GM12891 (cell line): ENCODE measurements around the gene MZF1.

ENCODE experiments used
- DNase-seq: peaks from one replicate; pipeline ENCODE4 v3.0.0; 2011; ENCODE audit warnings: low spot score; ENCODE audit not compliant: insufficient read length
- FAIRE-seq: peaks from 2 replicates; lab custom pipeline; 2011; peaks lifted over from hg19 to GRCh38; lab: Jason Lieb, UNC
- PAX5 ChIP-seq: IDR thresholded peaks from 2 replicates; pipeline ENCODE4 v1.6.1; 2011; ENCODE audit warnings: low read length, moderate library complexity, mild to moderate bottlenecking; ENCODE audit not compliant: insufficient read depth, severe bottlenecking
- POLR2A ChIP-seq: IDR thresholded peaks from 2 replicates; pipeline ENCODE4 v1.6.1; 2011; ENCODE audit warnings: low read depth, low read length, control low read depth
- POLR2AphosphoS5 ChIP-seq: IDR thresholded peaks from 2 replicates; pipeline ENCODE4 v1.6.1; 2011; ENCODE audit warnings: low read depth, low read length, control low read depth
- POU2F2 ChIP-seq: IDR thresholded peaks from 2 replicates; pipeline ENCODE4 v1.6.1; 2011; ENCODE audit warnings: low read depth, mild to moderate bottlenecking, control low read depth, low read length, moderate library complexity
- SPI1 ChIP-seq: IDR thresholded peaks from 2 replicates; pipeline ENCODE4 v1.6.1; 2011; ENCODE audit warnings: low read depth, low read length, control low read depth
- TAF1 ChIP-seq: IDR thresholded peaks from 2 replicates; pipeline ENCODE4 v1.6.1; 2011; ENCODE audit warnings: low read depth, low read length, control low read depth

MZF1 gene

DNA sequence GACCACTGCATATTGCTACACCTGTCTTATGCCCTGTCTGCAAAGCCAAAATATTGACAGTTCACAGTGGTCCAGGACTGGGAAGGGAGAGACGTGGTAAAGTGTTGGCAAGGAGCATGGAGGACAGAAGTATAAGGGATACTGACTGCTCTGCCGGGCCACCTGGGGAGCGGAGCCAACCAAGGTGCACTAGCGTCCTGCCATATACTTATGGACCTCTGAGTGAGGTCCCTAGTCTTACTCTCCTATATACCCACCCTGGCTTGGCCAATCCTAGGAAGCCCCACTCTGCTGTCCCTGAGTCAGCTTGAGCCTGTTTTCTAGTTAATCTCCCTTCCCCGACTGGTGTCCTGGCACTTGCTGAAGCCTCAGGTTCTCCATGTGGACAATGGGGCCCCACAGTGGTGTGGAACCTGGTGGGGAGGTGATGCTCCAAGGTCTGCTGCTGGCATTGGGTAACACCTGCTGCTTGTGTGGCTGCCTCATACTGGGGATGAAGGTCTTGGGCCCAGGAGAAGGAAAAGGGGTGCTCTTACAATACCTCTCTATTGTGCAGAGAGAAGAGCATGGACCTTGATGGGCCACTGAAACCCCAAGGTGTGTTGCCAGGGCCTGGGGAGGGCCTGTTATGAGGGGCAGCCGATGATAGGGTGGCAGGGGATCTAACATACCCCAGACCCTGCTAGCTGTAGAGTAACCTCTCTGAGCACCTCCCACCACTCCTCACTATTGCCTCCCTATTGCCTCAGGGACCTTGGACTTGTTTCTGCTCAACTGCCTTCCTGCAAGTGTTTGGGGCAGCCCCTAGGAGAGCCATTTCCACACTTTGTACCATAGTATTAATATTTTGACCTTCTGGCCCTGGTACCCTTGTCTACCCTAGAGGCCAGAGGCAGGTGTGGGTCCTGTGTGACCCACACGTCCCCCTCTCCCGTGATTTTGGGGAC lies 36.0 kb downstream of the MZF1 start:
- DNase-seq (no peak), FAIRE-seq (no peak)
- TF ChIP-seq POU2F2 (no peak), POLR2AphosphoS5 (no peak)

DNA sequence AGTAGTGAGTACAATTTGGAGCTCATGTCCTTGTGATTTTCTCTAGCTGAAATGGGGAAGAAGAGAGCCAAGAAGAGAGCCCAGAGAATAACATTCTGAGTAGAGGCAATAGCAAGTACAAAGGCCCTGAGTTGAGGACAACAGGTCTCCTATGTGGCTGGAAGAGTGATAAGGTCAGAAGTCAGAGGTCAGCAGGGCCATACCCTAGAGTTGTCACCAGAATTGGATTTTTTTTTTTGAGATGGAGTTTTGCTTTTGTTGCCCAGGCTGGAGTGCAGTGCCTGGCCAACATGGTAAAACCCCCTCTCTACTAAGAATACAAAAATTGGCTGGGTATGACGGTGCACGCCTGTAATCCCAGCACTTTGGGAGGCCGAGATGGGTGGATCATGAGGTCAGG lies 37.3 kb downstream of the MZF1 start:
- FAIRE-seq: no peak
- TF ChIP-seq SPI1: no peak
- TF ChIP-seq POLR2AphosphoS5: no peak
- TF ChIP-seq TAF1: no peak
- no peak for TF ChIP-seq PAX5

DNA sequence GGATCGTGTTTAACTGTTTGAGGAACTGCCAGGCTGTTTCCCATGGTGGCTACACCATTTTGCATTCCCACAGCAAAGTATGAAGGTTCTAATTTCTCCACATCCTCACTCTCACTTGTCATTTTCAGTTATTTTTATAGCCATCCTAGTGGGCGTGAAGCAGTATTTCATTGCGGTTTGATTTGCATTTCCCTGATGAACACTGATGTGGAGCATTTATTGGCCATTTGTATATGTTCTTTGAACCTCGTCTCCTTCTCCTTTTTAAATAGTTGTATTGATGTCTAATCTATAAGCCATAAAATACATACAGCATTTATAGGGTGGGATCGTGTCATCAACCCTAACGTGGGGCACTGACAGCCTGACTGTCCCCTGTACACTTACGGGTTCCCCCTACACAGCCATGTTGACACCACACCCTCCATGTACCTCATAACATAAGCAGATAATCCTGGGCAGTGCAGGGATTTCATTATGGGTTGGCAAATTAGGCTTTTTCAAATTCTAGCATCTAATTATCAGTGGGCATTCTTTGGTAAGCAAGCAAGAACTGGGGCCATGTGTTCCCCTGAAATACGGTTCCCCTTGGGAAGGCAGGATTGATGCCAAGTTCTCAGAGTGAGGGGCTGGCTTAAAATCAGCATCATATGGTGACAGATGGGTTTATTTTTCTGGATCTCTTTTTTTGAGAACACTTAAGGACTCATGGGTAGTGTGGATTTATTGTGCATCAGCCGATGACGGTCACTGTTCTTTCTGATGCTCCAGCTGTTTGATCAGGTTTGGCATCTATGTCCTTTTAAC lies 41.9 kb downstream of the MZF1 start:
- DNase-seq (no peak), FAIRE-seq (no peak)
- TF ChIP-seq SPI1: 0 out of 2 replicates have a peak, but pooled peaks have one; percentile 11
- no peak for TF ChIP-seq POLR2AphosphoS5

More for the DNA sequence above, 37.3 kb downstream of the MZF1 start:
- no peak for DNase-seq

- no peak for FAIRE-seq
Measured at GRCh38 chr19:58529405-58529804, 43.7 kb downstream of the MZF1 start.

GRCh38 chr19:58522709-58523108 lies 50.4 kb downstream of the MZF1 start:
- TF ChIP-seq TAF1 (no peak), SPI1 (no peak), POLR2AphosphoS5 (no peak), PAX5 (no peak), POLR2A (no peak), POU2F2 (no peak)
- no peak for DNase-seq
- no peak for FAIRE-seq

More at GRCh38 chr19:58529405-58529804, 43.7 kb downstream of the MZF1 start:
- TF ChIP-seq POLR2A (no peak), POLR2AphosphoS5 (no peak), PAX5 (no peak), SPI1 (no peak), TAF1 (no peak), POU2F2 (no peak)
- DNase-seq: no peak

GRCh38 chr19:58521651-58522050 lies 51.5 kb downstream of the MZF1 start:
- TF ChIP-seq TAF1 (no peak), POLR2A (no peak), POU2F2 (no peak), POLR2AphosphoS5 (no peak), SPI1 (no peak), PAX5 (no peak)
- no peak for FAIRE-seq
- DNase-seq: no peak

DNA sequence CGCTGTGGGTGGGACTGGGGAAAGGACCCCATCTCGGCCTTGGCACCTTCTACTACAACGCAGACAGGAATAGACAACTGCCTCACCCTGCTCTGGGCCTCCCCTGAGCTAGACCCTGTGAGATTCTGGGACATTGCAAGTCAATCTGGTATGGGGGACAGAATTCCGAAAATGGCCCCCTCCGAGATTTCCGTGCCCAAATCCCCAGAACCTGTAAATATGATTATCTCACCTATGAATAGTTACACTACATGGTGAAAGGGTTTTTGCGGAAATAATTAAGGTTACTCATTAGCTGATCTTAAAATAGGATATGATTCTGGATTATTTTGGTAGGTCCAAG lies 52.9 kb downstream of the MZF1 start:
- DNase-seq: no peak
- peak; percentile 31 for FAIRE-seq
- TF ChIP-seq POU2F2 (no peak; the same call in 1 of the 2 replicates), POLR2A (no peak), TAF1 (no peak), PAX5 (no peak), POLR2AphosphoS5 (no peak), SPI1 (no peak)

DNA sequence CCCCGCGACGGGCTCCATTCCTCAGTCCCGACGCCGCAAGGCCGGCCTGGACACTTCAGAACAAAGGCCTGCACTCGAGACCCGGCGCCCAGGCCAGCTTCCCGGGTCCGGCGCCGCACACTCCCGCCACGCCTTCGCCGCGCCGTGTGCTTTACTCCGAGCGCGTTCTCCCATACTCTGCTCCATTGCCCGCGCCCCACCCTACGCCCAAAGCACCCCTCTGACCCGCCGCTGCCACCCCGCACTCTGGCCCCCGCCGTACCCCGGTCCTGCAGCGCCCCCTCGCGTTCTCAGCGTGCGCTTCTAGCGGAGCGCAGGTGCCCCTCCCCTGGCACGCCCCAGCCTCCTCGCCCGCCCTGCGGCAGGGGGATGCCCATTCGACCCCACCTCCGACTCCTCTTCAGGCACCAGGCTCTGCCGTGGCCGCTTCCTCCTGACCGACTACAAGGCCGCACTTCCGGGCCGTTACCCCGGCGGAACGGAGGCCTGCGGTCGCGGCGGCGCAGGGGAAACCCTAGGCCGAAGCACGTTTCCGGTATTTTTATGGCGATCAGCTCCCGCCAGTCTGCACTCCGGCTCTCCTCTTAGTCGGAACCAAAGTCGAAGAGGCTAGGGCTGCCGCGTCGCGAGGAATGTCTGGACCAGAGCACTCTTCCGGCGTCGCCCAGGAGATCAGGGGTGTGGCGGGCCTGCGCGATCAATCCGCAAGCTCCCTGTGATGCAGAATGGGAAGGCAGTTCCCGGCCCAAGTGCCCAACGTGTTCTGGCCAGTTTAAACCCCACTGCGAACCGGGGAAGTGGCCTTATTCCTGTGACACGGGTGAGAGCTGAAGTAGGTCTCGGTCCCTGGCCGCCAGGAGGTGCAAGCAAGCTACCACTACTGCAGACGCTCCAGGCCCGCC lies 53.5 kb downstream of the MZF1 start, which contains the start of gene ZBTB45:
Gene ZBTB45 (minus strand): TSS at position 456 of the 902 bp plus-strand sequence. CDS start 2,137 bp downstream, outside the sequence.
- TF ChIP-seq TAF1 (peak; percentile 89), POU2F2 (peak; percentile 58), PAX5 (peak; percentile 71), POLR2A (peak; percentile 69), SPI1 (peak; percentile 36; the same call in 1 of the 2 replicates), POLR2AphosphoS5 (peak; percentile 86)
- FAIRE-seq: peak; percentile 92

GRCh38 chr19:58519087-58519354 lies 54.1 kb downstream of the MZF1 start:
- no peak for DNase-seq
- no peak for TF ChIP-seq SPI1
- no peak for TF ChIP-seq TAF1
- TF ChIP-seq POLR2A: no peak
- TF ChIP-seq POU2F2: no peak
- no peak for TF ChIP-seq PAX5
- no peak for TF ChIP-seq POLR2AphosphoS5
- peak; percentile 75 for FAIRE-seq

More for the DNA sequence above, 53.5 kb downstream of the MZF1 start, which contains the start of gene ZBTB45:
- peak; percentile 80 for DNase-seq

GRCh38 chr19:58518256-58519086 lies 54.7 kb downstream of the MZF1 start:
- FAIRE-seq: peak; percentile 23
- TF ChIP-seq POLR2A (no peak), SPI1 (peak; percentile 38)
- no peak for DNase-seq
